Measurements from ENCODE around the gene EIPR1. TPM values are rescaled to one million over a fixed set of nuclear protein-coding genes. Genes with fewer than 3 reads are reported as not detected.

EIPR1 gene
- total and polyA plus RNA-seq, 10 of the 15 experiments (the other 5 are each of a cell fraction or from before 2014, with no cell fraction given), result 23.6 to 61.2 (median 42.2) TPM

- no peak for DNase-seq (ENCODE audit: low read depth, low spot score)
- in situ Hi-C loops (cut with MboI), result no loop called here
- no peaks in the 10 kb centered on the region; the same call in 1 of the 2 replicates for H4K20me1 ChIP-seq (ENCODE audit: control insufficient read depth, insufficient read depth)
- intact Hi-C loops (cut with micrococcal nuclease; ENCODE audit: unreplicated experiment), result no loop called here
- H3K4me3 ChIP-seq, result no peak overlapping the region
- no peaks in the 10 kb centered on the region; the same call in 1 of the 2 replicates for H3K79me2 ChIP-seq (ENCODE audit: control insufficient read depth, insufficient read depth, low read length)
- 93% methylated on average over 21 of the region's 27 CpGs for WGBS (ENCODE audit: insufficient coverage, insufficient replicate concordance, low lambda C conversion rate, missing lambda C conversion rate)
- SMC1A ChIA-PET (ENCODE audit: uncharacterized antibody, unreplicated experiment), result no interaction called here
- H3K4me2 ChIP-seq (ENCODE audit: control insufficient read depth, insufficient read depth), result no peak overlapping the region
- no peaks in the 10 kb centered on the region for H3K27me3 ChIP-seq (replicated peaks in 1 of 2; ENCODE audit: control insufficient read depth in 2 of 2, insufficient read depth in 2 of 2, low read length in 1 of 2)
- TF ChIP-seq SRF (IDR thresholded peaks at IDR 0.05; ENCODE audit: low read depth in 2 of 2, low read length in 2 of 2) (no peak), PRDM15 (CRISPR knock-in tag; IDR thresholded peaks at IDR 0.05) (no peak), SREBF1 (IDR thresholded peaks at IDR 0.05; ENCODE audit: low read length) (no peak), CBX5 (IDR thresholded peaks at IDR 0.05; ENCODE audit: low read depth) (no peak), USF2 (IDR thresholded peaks at IDR 0.05; ENCODE audit: borderline replicate concordance, low read depth, low read length) (no peak)
- no peak for FAIRE-seq
- CTCF ChIA-PET, result no interaction called here
- H2AFZ ChIP-seq (ENCODE audit: control insufficient read depth, low read depth, low read length), result no peak overlapping the region
- H3K27ac ChIP-seq (ENCODE audit: control insufficient read depth, insufficient read depth), result no peak overlapping the region
- ATAC-seq, result no peak
- no TSS peak for BruUV-seq (replicated peaks)
- H3K9me3 ChIP-seq (replicated peaks; ENCODE audit: control insufficient read depth, insufficient read depth, low read length), result no peaks in the 10 kb centered on the region
- RAD21 ChIA-PET (ENCODE audit: unreplicated experiment), result no interaction called here
- no peaks in the 10 kb centered on the region for H3K4me1 ChIP-seq (ENCODE audit: control insufficient read depth, insufficient read depth, low read length)
- H3K36me3 ChIP-seq (ENCODE audit: control insufficient read depth in 2 of 2, insufficient read depth in 2 of 2, low read length in 1 of 2), result peaks cover 0 to 5% of the 10 kb centered on the region in 2 experiments; a peak in 3 of 4 replicates
- no peak overlapping the region for H3K9ac ChIP-seq (ENCODE audit: control insufficient read depth, insufficient read depth, low read length)
- POLR2A ChIA-PET, result no interaction called here
Measured at GRCh38 chr2:3313781-3314375, 63.7 kb downstream of the EIPR1 start.
